HG03442 (cell line): ENCODE results near the gene NEURL1.

ENCODE experiments used
- ATAC-seq: cut with Tn5 transposase; IDR thresholded peaks from one replicate; pipeline ENCODE4 v1.9.1; 2021; ENCODE audit warnings: mild to moderate bottlenecking, moderate library complexity; ENCODE audit not compliant: unreplicated experiment

The NEURL1 gene

DNA sequence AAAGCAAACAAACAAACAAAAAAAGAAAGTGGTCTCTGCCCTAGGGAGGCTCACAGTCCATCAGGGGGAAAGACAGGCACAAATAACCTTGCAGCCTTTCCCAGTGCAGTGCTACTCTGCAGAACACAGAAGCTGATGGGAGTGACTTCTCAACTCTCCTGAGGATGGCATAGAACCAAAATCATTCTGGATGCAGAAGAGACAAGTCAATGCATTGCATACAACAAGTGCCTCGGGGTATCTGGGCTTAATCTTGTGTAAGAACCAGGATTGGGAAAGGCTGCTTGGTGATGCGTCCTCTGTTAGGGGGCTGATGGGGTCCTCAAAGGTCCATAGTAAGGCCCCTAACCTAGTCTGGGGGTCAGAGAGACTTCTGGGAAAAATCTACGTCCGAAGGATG, 68.9 kb downstream of the NEURL1 start:
- ATAC-seq: no peak

DNA sequence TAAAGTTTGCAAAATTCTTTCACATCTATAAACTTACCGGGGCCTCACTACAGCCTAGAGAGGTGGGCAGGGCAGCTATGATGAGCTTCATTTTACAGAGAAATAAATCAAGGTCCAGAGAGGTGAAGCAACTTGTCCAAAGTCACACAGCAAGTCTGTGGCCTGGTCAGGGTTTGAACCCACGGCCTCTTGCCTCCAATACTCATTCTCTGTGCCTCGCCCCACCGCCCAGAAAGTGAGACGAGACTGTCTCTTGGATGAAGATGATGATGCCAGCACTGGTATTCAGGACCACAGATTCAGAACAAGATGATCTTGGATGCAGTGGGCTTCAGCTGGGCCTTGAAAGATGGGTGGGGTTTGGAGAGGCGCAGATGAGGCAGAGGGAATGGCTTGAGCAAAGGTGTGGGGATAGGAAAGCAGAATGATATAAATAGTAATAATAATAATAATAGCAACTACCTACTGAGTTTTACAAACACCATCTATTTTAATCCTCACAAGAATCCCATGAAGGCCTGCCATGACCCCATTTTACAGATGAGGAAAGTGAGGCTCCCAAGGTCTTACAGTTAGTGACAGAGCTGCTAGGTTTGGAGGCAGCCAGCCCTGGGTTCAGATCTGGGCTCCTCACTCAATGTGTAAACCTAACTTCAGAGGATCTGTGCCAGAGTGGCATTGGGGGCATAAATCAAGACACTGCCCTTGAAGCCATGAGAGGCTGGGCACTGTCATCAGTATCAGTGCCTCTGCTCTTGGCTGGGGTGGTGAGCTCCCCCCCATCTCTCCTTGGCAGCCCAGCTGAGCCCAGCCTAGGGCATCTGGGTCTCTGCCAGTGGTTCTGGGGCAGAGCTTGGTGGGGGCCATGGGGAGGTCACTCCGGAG, 70.0 kb downstream of the NEURL1 start:
- no peak for ATAC-seq

DNA sequence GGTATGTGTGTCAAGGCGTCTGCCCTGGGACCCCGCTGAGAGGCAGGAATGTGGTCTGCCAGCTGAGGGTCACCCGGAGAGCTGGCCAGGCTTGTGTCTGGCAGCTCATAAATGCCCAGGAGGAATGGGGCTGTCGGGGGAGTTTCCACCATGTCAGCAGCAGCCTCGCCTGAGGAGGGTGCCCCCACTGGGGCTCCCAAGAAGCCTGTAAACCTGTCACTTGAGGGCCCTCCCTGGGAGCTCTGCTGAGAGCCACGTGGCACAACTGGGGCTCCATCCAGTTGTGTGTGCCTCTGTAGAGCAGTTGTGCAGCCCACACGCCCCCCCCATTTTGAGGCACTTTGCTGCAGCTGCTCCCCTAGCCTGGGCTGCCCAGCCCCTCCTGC, 70.6 kb downstream of the NEURL1 start:
- ATAC-seq: no peak

DNA sequence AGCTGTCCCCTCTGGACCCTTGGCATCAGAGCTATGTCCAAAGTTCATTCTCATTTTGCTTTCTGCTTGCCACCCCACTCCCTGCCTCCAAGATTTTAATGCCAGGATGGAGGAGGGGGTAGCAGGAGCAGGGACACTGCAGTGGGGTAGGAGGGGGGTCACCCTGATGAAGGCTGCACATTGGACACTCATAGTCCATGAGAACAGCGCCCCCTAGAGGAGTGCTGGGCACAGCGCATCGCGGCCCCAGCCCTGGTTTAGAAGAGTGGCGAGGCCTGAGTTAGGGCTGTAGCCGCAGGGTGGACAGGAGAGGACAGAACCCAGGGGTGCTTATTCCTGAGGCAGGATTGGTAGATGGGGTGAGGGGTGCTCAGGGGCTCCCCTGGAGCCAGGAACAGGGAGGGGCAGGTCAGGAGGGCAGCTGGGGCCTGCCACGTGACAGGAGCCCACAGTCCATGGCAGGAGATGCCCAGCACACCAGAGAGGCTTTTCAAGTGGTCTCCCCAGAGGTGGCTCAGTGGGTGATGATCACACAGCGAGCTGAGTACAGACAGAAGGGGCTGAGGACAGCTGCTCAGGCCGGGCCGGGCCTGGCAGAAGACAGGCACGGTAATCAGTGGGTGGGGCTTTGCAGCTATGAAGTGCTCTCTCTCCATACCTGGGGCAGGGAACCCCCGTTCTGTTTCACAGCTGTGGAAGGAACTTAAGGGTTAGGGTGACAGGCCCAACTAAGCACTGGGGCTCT, 71.4 kb downstream of the NEURL1 start:
- ATAC-seq: no peak

DNA sequence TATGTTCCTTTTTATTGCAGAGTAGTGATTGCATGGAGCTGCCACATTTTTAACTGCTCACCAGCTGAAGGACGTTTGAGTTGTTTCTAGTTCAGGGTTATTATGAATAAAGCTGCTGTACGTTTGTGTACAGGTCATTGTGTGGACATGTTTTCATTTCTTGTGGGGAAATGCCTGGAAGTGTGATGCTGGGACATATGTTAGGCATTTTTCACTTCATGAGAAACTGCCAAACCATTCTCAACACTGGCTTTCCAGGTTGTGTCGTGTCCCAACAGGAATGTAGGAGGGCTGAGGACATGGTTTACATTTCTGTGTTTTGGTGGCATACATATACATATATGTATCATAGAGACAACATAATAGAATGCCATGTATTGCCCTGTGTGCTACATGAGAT, 73.0 kb downstream of the NEURL1 start:
- no peak for ATAC-seq

DNA sequence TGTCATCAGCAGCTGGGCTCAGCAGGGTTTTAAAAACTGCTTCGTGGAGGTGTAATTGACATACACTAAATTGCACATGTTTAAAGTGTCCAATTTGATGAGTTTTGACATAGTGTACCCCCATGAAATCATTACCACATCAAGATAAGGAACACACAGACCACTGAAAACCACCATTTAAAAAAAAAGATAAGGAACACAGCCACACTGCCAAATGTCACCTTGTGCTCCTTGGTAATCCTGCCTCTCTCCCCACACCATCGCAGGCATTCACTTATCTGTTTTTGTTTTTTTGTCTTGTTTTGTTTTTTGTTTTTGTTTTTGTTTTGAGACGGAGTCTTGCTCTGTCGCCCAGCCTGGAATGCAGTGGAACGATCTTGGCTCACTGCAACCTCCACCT, 75.0 kb downstream of the NEURL1 start:
- ATAC-seq: no peak

DNA sequence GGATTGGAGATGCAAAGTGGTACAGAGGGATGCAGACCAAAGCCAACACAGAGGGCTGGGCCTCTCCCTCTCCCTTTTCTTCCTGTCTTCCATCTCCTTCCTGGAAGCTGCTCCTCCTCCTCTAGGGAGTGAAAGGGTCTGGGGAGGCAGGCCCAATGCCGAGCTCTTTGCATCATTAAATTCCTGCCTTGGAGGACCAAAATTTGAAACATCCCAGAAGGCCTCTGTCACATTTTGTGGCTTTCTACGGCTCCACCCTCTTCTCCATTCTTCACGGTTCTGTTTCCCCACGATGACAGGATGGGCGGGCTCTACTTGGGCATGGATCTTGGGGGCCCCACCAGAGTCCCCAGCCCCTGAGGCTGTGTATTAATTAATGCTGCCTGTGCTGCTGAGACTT, 76.4 kb downstream of the NEURL1 start:
- ATAC-seq: no peak

DNA sequence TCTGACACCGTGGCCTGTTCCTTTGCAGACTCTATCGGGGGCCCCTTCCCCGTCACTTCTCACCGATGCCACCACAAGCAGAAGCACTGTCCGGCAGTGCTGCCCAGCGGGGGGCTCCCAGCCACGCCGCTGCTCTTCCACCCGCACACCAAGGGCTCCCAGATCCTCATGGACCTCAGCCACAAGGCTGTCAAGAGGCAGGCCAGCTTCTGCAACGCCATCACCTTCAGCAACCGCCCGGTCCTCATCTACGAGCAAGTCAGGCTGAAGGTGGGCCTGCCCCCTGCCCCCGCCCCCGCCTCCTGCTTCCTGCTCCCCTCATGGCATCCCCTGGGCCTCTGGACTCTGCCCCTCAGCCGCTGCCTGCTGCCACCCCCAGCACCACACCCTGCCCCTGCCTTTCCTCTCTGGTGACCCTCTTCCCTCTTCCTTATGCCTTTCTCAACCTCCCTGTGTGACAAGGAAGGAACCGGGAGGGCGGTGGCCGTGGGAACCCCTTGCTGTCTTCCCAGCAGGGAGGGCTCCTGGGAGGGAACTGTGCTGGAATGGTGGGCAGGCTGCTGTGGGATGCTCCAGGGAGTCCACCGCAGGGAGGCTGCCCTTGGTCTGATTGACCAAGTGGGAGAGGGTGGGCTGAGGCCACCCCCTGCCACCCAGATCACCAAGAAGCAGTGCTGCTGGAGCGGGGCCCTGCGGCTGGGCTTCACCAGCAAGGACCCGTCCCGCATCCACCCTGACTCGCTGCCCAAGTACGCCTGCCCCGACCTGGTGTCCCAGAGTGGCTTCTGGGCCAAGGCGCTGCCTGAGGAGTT, 77.5 kb downstream of the NEURL1 start:
- no peak for ATAC-seq

DNA sequence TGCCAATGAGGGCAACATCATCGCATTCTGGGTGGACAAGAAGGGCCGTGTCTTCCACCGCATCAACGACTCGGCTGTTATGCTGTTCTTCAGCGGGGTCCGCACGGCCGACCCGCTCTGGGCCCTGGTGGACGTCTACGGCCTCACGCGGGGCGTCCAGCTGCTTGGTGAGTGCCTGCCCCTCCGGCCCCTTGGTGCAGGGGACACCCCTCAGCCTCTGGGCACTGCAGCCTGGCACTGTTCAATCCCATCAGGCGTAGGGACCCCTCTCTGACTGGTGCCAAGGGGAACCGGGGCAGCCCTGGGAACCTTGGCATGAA, 78.1 kb downstream of the NEURL1 start:
- no peak for ATAC-seq

DNA sequence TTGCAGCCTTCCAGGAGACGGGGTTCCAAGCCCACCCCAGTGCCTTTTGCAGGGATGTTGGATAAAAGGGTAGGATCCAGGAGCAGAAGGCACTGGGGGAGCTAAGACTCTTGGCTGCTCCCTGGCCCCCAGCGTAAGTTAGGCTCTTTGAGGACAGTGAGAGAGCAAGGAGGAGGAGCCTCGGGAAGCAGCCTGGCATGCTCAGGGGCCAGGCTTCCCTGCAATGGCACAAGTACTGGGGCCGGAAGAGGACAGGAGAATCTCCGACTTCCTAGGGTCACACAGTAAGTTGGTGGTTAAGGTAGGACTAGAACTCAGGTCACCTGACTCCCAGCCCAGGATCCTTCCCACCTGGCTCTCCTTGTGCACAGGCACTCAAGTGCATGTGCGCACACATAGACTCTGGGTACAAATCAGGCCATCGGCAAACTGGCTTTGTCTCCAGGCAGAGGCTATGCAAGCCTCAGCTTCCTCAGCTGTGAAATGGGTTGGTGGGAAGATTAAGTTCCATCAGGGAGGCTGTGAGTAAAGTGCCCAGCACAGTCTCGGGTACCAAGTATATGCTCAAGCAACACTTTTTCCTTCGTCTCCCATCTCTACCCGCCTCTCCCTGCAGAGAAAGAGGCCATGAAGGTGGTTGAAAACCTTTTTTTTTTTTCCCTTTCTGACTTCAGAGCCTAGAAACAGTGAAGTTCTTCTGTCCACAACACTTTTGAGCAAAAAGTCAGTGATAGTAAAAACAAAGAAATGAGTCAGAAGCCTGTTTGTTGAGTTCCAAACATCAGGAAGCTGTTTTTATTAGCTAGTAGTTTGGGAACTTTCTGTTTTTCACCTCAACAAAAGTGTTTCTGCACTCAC, 79.1 kb downstream of the NEURL1 start:
- no peak for ATAC-seq

DNA sequence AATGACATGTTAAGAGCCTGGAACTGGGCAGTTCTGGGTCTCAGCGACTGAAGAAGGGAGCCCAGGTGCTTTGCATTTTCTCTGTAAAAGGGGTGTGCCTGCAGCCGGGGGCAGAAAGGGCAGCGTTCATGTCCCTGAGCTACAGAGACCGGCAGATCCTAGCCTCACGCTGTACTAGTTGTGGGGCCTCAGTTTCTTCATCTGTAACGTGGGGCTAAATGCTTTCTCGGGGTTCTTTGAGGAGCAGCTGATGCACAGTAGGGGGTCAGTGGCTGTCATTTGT, 79.6 kb downstream of the NEURL1 start:
- no peak for ATAC-seq

DNA sequence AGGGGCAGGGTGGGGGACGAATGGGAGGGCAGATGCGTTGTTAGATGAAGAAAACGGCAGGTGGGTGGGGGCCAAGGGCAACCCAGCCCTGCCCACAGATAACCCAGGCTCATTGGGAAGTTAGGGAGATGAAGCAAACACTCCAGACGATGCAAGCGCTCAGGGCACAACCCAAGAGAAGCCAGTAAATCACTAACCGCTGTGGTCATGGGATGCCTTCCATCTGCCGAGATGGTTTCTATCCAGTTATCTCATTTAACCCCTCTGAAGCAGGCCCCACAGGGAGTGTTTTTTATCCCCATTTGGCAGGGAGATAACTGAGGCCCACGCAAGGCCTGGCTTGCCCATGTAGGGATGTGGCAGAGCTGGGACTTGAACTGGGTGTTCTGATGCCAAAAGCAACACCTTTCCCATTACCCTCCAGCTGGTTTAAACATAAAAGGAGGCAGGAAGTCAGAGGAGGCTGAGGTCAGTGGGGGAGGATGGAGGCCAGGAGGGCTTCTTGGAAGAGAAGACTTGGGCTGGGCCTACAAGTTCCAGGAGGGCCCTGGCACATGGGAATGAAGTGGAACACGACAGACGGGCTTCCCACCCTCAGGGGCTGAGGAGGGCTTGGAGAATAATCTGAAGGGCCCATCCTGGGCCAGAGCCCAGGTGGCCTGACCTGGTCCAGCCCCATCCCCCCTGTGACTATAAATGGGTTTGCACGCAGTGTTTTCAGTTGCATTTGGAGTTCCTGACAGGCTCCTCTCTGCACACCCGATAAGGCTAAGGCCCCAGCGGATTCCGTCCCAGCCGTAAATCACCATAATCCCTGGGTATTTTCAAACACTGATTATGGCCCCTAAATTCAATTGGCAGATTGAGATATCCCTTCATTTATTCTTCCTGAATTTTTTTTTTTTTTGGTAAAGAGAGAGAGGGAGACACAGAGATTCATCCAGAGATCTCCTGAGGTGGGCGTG, 80.9 kb downstream of the NEURL1 start:
- no peak for ATAC-seq

DNA sequence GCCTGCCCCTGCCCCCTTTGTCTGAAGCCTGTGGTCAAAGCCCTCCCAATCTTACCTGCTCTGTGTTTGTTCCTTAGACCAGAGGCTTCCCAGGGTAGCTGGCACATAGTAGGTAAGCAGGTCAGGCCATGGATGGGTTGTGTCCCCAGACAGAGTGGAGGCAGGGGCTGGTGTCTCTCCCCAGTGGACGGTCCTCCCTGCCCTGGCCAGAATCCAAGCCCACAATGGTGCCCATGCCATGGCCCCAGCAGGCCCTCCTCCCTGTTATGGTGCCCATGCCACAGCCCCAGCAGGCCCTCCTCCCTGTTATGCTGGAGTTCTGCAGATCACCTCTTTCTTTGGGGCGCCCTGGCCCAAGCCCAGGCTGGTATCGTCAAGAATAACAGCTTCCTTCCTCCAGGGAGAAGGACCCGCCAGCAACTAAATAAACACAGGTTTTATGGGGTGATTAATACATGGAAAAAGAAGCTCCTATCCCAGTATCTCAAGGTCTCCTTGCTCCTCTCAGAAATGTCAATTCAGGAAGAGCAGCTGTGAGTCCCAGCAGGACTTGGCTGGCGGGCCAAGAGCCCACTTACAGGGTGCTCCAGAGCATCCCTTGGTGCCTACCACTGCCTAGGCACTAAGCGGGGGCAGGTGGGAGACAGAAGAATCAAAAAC, 82.0 kb downstream of the NEURL1 start:
- ATAC-seq: no peak

DNA sequence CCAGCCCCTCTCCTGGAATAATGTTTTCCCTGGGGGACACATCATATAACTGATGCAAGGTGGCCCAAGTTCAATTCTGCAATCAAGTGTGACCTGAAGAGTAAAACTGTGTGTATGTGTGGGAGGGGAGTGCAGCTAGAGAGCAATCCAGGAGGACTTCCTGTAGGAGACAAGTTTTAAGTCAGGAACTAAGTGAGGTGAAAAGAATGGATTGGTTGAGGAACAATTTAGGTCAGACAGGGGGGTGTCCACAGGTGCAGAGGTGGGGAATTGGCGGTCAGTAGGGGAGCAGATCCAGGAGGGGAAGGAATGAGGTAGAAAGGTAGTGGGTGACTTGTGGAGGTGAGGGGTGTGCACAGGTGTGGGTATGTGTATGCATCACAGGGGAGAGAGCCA, 82.6 kb downstream of the NEURL1 start:
- ATAC-seq: no peak

DNA sequence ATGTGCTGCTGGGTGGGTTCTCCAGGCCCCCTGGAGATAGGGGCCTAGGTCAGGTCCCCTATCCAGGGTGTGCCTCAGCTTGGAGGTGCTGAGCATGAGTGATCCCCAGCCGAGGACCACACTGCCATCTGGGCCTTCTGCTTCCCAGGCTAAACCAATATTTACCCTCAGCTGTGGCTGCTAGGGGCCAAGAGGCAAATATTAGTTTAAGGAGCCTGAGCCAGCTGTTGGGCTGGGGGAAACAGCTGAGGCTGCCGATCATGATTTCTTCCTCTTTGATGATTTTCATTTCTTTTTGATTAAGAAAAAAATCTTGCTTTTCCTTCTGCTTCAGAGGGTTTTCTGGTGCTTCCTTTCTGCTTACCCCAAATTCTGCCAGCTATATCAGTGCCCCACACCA, 83.4 kb downstream of the NEURL1 start:
- no peak for ATAC-seq

DNA sequence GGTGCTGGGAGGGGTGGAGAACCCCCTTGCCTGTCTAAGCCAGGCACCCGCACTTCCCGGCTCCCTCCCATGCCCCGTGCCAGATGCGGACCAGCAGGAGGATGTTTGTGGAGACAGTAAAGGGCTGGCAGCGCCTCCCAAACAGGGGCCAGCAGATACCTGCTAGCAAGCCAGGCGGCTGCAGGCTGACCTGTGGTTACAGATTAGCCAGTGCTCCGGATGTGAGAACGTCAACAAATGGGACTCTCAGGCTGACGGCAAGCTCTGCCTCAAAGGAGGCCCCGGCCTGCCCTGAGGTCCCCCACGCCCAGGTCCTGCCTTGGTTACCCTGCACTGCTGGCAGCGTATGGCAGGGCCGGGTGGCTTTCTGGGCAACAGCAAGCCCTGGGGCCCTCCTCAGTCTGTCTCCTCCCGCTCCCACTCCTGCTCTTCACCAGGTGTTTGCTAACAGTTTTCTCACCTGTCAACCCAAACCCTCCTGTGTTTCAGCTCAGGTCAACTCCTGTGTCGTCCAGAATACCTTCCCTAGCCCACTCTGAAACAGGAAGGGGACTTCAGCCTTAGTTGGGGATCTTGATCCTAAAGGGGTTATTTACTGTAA, 85.4 kb downstream of the NEURL1 start:
- ATAC-seq: no peak

DNA sequence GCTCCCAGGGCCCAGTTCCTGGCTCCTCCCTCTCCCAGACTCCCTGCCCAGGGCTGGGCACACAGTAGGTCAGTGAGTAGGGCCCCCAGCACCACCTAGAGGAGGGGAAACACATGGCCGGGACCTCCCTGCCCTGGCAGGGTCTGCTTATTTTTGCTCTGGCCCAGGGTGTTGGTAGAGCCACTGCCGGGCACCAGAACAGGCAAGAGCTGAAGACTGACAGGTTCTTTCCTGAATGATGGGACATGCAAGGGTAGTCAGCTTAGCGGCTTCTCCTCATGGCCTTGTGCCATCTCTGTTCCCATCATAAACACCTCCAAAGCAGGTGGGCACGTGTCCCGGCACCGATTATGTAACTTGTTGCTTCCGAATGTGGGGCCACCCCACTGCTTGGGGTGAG, 86.5 kb downstream of the NEURL1 start:
- ATAC-seq: no peak

DNA sequence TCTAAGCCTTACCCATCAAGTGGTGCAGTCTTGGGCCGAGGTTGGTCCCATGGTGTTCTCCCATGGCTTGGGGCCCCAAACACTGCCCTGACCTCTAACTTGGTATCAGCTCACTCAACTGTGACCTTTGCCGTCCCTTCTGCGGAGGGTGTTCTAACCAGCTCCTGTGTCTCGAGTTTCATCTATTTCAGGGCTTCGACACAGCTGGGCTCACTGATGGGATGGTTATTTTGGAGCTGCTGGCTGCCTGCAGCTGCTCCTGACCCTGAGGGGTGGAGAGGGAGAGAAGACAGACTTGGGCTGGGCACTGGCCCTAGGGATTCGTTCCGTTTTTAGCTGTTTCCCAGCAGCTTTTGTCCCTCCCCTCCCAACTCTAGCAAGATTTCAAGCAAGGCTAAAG, 86.9 kb downstream of the NEURL1 start:
- no peak for ATAC-seq

DNA sequence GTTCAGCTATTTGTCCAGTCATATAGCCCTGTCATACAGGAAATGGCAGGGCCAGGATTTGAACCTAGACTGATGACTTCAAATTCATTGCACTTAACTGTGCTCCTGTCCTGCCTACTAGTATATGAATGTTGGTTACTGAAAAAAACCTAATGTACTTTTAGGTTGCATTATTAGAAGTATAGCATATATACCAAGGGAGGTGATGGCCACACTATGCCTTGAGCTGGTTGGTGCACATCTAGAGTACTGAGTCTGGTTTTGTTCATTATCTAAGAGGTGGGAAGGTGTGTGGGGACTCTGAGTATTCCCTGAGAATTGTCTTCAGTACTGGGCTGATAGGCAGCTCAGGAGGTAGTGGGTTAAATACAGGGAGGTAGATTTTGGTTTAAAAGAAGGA, 88.0 kb downstream of the NEURL1 start:
- no peak for ATAC-seq
